ENCODE data around the gene INAFM2.
A peak's percentile ranks its signal among the peaks of the same experiment; 100 is the strongest.

Gene INAFM2

GRCh38 chr15:40354408-40355171, 31.1 kb downstream of the INAFM2 start:
- no peak for DNase-seq (ENCODE audit: extremely low spot score, insufficient read length, low read depth)
- FAIRE-seq: no peak

DNA sequence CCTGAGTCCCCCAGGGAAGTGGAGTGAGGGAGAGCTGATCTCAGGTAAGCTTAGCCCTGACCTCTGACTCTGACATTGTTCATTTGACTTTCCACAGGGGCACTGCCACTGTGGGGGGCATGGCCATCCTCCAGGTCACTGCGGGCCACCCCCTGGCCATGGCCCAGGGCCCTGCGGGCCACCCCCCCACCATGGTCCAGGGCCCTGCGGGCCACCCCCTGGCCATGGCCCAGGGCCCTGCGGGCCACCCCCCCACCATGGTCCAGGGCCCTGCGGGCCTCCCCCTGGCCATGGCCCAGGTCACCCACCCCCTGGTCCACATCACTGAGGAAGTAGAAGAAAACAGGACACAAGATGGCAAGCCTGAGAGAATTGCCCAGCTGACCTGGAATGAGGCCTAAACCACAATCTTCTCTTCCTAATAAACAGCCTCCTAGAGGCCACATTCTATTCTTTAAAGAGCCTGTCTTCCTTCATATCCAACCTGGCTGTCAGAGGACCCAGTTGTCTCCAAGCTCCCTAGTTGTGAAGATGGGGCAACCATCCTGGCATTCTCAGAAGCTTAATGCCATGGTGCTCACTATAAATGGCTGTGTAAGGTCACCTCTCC, 32.6 kb downstream of the INAFM2 start:
- DNase-seq (ENCODE audit: extremely low spot score, insufficient read length, low read depth) (no peak), FAIRE-seq (no peak)

DNA sequence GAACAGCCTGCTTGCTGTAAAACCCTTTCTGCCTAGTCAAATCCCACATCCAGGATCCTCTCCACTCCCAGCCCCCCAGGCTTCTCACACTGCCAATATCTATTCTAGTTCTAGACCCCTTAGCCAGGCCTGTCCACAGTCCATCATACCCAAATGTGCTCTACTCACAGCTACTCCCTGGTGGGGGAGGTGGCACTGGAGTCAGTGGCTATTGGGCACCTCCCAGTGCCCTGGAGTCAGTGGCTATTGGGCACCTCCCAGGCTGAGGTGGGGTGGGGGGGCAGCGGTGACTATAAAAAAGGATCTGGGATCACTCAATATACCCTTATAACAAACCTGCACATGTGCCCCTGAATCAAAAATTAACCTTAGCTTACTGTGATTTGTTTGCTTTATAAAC, 33.8 kb downstream of the INAFM2 start:
- FAIRE-seq (no peak), DNase-seq (ENCODE audit: extremely low spot score, insufficient read length, low read depth) (no peak)

GRCh38 chr15:40357723-40358470, 34.4 kb downstream of the INAFM2 start, which contains the start of gene DISP2:
TSS of gene DISP2 (plus strand) at chr15:40358219. CDS start at chr15:40358322, 103 bp downstream.
- FAIRE-seq: peak; percentile 74
- peak; percentile 98 for DNase-seq (ENCODE audit: extremely low spot score, insufficient read length, low read depth)

DNA sequence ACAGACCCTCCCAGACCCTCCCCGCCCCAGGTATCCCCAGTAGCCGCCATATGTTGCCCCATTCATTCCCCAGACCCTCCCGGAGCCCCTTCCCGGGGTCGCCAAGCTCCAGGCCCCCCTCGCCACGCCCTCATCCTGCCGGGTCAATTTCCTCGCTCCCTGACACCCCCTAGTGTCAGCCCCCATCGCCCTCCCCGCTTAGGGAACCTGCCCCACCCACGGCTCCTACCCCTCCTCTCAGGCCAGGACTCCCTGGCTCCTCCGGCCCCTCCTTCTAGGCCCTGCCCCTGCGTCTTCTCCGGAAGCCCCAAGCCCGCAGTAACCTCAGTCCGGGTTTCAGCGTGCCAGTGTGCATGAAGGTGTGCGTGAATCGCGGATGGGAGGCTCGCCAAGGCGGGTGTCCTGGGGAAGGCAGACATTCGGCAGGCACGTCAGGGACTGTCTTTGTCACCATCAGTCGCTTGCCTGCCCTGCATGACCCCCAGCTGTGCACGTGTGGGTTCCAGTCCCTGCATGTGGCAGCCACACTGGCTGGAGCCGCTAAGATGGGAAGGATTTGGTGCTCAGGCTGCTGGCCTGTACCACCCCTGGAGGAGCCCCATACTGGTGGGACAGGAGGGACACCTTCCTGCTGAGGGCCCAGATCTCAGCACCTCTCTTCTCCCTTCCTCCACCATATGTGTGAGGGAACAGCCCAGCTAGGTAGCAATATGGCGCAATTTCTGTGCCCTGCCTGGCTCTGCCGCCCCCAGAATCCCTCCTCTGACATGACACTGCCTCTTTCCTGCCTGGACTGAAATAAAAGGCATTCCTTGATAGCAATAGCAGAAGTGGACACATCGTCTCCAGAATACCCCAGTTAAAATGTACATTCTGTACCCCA, 35.2 kb downstream of the INAFM2 start:
- no peak for FAIRE-seq

GRCh38 chr15:40360015-40360414, 36.5 kb downstream of the INAFM2 start:
- FAIRE-seq (no peak), DNase-seq (ENCODE audit: extremely low spot score, insufficient read length, low read depth) (no peak)

More for the DNA sequence above, 35.2 kb downstream of the INAFM2 start:
- DNase-seq (ENCODE audit: extremely low spot score, insufficient read length, low read depth): no peak

GRCh38 chr15:40361640-40362039, 38.1 kb downstream of the INAFM2 start:
- no peak for FAIRE-seq
- no peak for DNase-seq (ENCODE audit: extremely low spot score, insufficient read length, low read depth)

- FAIRE-seq: no peak
These were observed 40.1 kb downstream of the INAFM2 start for GRCh38 chr15:40363611-40364010.

DNA sequence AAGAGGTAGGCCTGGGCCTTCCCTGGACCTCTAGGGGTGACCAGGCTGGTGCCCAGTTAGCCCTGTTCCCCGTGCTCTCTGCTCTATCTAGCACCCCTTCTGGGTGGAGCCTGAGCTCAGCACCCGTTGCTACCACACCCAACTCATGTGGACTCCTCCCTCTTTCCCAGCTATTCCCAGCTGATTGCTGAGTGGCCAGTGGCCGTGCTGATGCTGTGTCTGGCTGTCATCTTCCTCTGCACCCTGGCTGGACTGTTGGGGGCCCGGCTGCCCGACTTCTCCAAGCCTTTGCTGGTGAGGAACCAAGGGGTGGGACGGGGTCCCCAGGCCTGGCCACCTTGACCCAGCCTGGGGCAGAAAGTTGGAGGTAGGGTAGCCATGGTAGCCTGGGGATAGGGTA, 40.8 kb downstream of the INAFM2 start:
- DNase-seq (ENCODE audit: extremely low spot score, insufficient read length, low read depth) (no peak), FAIRE-seq (no peak)

More at GRCh38 chr15:40363611-40364010, 40.1 kb downstream of the INAFM2 start:
- no peak for DNase-seq (ENCODE audit: extremely low spot score, insufficient read length, low read depth)

- DNase-seq (ENCODE audit: extremely low spot score, insufficient read length, low read depth) (no peak), FAIRE-seq (no peak)
These were observed 41.5 kb downstream of the INAFM2 start for GRCh38 chr15:40365016-40365415.

DNA sequence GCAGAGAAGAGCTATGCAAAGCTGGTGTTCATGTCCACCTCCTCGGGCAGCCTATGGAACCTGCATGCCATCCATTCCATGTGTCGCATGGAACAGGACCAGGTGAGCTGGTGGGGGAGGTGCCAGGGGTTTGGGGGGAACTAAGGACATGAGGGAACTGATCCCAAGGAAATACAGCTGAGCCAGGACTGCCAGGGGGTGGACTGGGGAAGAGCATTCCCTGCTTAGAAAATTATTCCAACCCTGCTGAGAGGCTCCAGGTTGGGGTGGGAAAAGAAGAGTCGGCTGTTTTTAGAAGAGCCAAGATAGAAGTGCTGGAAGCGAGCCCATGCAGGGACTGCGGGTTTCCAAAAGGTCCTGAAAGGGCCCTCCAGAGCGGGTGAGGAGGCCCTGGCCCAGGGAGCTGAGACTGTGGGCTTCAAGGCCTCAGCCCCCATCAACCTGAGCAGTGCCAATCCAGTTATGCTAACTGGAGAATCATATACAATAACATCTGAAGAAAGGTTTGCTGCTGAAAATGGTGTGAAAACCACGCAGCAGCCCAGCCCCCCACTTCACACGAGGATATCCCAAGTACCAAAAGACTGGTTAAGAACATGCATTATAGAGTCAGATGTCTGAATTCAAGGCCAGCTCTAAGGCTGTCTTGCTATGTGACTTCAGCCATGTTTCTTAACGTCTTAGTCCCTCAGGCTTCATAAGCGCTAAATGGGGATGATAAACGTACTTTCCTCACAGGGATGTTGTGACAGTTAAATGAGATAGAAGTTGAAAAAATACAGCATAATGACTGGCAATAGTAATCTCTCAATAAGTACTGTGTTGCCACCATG, 42.3 kb downstream of the INAFM2 start:
- DNase-seq (ENCODE audit: extremely low spot score, insufficient read length, low read depth) (no peak), FAIRE-seq (no peak)

DNA sequence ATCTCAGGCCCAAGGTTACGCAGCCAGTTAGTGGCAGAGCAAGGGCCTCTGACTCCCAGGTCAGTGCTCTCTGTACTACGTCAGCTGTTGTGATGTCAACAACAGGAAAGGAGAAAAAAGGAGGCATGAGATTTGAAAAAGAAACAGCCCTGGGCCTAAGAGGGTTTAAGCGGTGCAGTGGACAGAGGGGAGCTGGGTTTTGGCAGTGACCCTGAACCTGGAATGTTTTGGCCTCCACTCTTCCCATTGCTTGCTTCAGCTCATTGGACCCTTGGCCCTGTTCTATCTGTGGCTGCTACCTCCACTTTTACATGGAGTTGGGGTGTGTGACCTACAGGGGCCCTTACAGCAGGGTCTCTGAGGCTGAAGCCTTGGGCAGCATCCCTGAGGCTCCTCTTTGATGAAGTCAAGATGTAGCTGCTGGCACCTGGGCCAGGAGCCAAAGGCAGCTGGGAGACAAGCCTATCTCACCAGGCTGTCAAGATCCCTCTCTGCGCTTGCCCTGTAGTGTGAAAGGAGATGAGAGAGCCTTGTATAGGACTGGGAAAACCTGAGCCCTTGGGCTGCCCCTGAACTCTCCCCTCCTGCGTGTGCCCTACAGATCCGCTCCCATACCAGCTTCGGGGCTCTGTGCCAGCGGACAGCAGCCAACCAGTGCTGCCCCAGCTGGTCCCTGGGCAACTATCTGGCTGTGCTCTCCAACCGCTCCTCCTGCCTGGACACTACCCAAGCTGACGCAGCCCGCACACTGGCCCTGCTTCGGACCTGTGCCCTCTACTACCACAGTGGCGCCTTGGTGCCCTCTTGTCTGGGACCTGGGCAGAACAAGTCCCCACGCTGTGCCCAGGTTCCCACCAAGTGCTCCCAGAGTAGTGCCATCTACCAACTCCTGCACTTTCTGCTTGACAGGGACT, 43.2 kb downstream of the INAFM2 start:
- FAIRE-seq (no peak), DNase-seq (ENCODE audit: extremely low spot score, insufficient read length, low read depth) (no peak)

- DNase-seq (ENCODE audit: extremely low spot score, insufficient read length, low read depth): no peak
- no peak for FAIRE-seq
These were observed 43.8 kb downstream of the INAFM2 start for GRCh38 chr15:40367371-40367685.

GRCh38 chr15:40367686-40368611, 44.5 kb downstream of the INAFM2 start:
- FAIRE-seq: peak; percentile 87
- peak; percentile 80 for DNase-seq (ENCODE audit: extremely low spot score, insufficient read length, low read depth)

DNA sequence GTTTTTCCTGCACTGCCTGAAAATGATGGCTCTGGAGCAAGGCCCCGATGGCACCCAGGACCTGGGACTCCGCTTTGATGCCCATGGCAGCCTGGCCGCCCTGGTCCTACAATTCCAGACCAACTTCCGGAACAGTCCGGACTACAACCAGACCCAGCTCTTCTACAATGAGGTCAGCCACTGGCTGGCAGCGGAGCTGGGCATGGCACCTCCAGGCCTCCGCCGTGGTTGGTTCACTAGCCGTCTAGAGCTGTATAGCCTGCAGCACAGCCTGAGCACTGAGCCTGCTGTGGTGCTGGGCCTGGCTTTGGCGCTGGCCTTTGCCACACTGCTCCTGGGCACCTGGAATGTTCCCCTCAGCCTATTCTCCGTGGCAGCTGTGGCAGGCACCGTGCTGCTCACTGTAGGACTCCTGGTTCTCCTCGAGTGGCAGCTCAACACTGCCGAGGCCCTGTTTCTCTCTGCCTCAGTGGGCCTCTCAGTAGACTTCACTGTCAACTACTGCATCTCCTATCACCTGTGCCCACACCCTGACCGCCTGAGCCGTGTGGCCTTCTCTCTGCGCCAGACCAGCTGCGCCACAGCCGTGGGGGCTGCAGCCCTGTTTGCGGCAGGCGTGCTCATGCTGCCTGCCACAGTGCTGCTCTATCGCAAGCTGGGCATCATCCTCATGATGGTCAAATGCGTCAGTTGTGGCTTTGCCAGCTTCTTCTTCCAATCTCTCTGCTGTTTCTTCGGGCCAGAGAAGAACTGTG, 45.4 kb downstream of the INAFM2 start:
- FAIRE-seq: no peak
- no peak for DNase-seq (ENCODE audit: extremely low spot score, insufficient read length, low read depth)

- no peak for DNase-seq (ENCODE audit: extremely low spot score, insufficient read length, low read depth)
- FAIRE-seq: no peak
These were observed 46.0 kb downstream of the INAFM2 start for GRCh38 chr15:40369474-40369869.

DNA sequence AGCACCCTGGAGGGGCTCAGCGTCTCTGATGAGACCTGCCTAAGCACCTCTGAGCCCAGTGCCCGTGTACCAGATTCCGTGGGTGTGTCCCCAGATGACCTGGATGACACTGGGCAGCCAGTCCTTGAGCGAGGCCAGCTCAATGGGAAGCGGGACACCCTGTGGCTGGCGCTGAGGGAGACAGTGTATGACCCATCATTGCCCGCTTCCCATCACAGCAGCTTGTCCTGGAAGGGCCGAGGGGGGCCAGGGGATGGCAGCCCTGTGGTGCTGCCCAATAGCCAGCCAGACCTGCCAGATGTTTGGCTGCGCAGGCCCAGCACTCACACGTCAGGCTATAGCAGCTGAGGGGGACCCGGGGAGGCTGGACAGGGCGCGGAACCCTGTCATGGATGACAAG, 46.5 kb downstream of the INAFM2 start:
- DNase-seq (ENCODE audit: extremely low spot score, insufficient read length, low read depth): no peak
- FAIRE-seq: no peak
